ENCODE data around the gene PPP1R16B.

GRCh38 chr20:38900606-38901005 lies 95.1 kb downstream of the PPP1R16B start:
- TF ChIP-seq CTCF (IDR thresholded peaks at IDR 0.05; ENCODE audit: low read depth, low read length) (no peak), EZH2phosphoT487 (IDR thresholded peaks at IDR 0.05; ENCODE audit: low read depth) (no peak)
